HEK293T (cell line): ENCODE results near the gene KRTAP17-1.

Experiments
- CTCF ChIA-PET: fragments of 350-600 bp; formaldehyde crosslinking; extraction: SDS; loops from one replicate; lab custom pipeline; 2021; ENCODE audit warnings: antibody characterized with exemption, inconsistent platforms; lab: Yijun Ruan, JAX
- POLR2A ChIA-PET: fragments of 350-600 bp; formaldehyde crosslinking; extraction: SDS; loops from one replicate; lab custom pipeline; 2020; ENCODE audit warnings: antibody characterized with exemption, inconsistent platforms; lab: Yijun Ruan, JAX
- DNase-seq: peaks from one replicate; pipeline ENCODE4 v3.0.0; 2012; ENCODE audit warnings: mixed read lengths; ENCODE audit errors: extremely low spot score
- ARNT ChIP-seq: fragments of 450-650 bp; IDR thresholded peaks from 2 replicates; pipeline ENCODE4 v1.6.1; 2017; ENCODE audit warnings: mild to moderate bottlenecking
- BHLHE40 ChIP-seq: fragments of 450-650 bp; IDR thresholded peaks from 2 replicates; pipeline ENCODE4 v1.6.1; 2016; ENCODE audit warnings: mild to moderate bottlenecking, moderate library complexity, borderline replicate concordance
- CTBP1 ChIP-seq: fragments of 450-650 bp; IDR thresholded peaks from 2 replicates; pipeline ENCODE4 v1.6.1; 2016; ENCODE audit warnings: borderline replicate concordance
- ELF4 ChIP-seq: fragments of 450-650 bp; IDR thresholded peaks from 2 replicates; pipeline ENCODE4 v1.6.1; 2017; ENCODE audit warnings: antibody characterized with exemption
- FOXA1 ChIP-seq: fragments of 450-650 bp; IDR thresholded peaks from 2 replicates; pipeline ENCODE4 v1.6.1; 2016; ENCODE audit warnings: mild to moderate bottlenecking
- FOXK2 ChIP-seq: fragments of 450-650 bp; IDR thresholded peaks from 2 replicates; pipeline ENCODE4 v1.6.1; 2016; ENCODE audit warnings: mild to moderate bottlenecking
- FOXM1 ChIP-seq: fragments of 450-650 bp; IDR thresholded peaks from 2 replicates; pipeline ENCODE4 v1.6.1; 2017; ENCODE audit warnings: mild to moderate bottlenecking, borderline replicate concordance
- HDGF ChIP-seq: fragments of 450-650 bp; IDR thresholded peaks from 2 replicates; pipeline ENCODE4 v1.6.1; 2017; ENCODE audit warnings: antibody characterized with exemption, borderline replicate concordance
- L3MBTL2 ChIP-seq: fragments of 450-650 bp; conservative IDR thresholded peaks from 2 replicates; pipeline ENCODE4 v1.6.1; 2016; ENCODE audit warnings: mild to moderate bottlenecking
- LEF1 ChIP-seq: fragments of 450-650 bp; IDR thresholded peaks from 2 replicates; pipeline ENCODE4 v1.6.1; 2017; ENCODE audit warnings: mild to moderate bottlenecking, borderline replicate concordance
- NFRKB ChIP-seq: fragments of 450-650 bp; IDR thresholded peaks from 2 replicates; pipeline ENCODE4 v1.6.1; 2016; ENCODE audit warnings: mild to moderate bottlenecking, moderate library complexity
- SP1 ChIP-seq: fragments of 450-650 bp; IDR thresholded peaks from 2 replicates; pipeline ENCODE4 v1.6.1; 2017
- SUZ12 ChIP-seq: fragments of 450-650 bp; IDR thresholded peaks from 2 replicates; pipeline ENCODE4 v1.6.1; 2016; ENCODE audit warnings: mild to moderate bottlenecking
- TARDBP ChIP-seq: fragments of 450-650 bp; IDR thresholded peaks from 2 replicates; pipeline ENCODE4 v1.6.1; 2016
- ZNF384 ChIP-seq: fragments of 450-650 bp; IDR thresholded peaks from 2 replicates; pipeline ENCODE4 v1.6.1; 2016
- TF ChIP-seq, protein P1 (sequence below): fragments of 450-650 bp; IDR thresholded peaks from 2 replicates; pipeline ENCODE4 v1.6.1; 2016

The KRTAP17-1 gene

DNA sequence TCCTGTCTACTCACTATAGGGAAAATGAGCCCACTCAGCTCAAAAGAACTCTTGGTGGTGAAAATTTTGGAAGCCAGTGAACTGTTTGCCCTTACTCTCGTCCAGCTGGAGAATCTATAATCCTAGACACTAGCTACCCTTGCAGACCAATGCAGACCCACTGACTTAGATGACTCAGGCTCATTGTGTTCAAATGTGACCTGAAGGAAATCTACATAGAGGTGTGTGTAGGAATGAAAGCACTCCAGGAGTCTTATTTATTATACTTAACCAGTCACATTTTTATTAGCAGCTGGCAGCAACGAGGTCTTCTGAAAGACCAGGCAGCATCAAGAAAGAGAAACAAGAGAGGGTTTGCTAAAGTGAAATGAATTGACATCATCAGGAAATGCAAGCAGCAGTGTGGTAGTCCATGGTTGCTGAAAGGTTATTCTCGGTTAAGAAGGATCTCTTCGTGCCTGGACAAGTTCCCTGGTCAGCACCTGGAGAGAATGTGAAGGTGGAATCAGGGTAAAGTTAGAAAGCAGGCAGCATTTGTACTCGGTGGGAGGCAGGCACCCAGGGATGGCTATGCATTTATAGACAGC lies 14.2 kb downstream of the KRTAP17-1 start:
- CTCF ChIA-PET, result no interaction called here
- no peak for DNase-seq
- TF ChIP-seq L3MBTL2 (no peak), FOXM1 (no peak), LEF1 (no peak), ZNF384 (no peak), FOXA1 (no peak), TARDBP (no peak), HDGF (no peak), NFRKB (no peak), CTBP1 (no peak), SUZ12 (no peak), SP1 (no peak), FOXK2 (no peak), ARNT (no peak), ELF4 (no peak), BHLHE40 (no peak)
- TF ChIP-seq, protein P1, sequence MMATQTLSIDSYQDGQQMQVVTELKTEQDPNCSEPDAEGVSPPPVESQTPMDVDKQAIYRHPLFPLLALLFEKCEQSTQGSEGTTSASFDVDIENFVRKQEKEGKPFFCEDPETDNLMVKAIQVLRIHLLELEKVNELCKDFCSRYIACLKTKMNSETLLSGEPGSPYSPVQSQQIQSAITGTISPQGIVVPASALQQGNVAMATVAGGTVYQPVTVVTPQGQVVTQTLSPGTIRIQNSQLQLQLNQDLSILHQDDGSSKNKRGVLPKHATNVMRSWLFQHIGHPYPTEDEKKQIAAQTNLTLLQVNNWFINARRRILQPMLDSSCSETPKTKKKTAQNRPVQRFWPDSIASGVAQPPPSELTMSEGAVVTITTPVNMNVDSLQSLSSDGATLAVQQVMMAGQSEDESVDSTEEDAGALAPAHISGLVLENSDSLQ, result no peak
- POLR2A ChIA-PET, result no interaction called here

DNA sequence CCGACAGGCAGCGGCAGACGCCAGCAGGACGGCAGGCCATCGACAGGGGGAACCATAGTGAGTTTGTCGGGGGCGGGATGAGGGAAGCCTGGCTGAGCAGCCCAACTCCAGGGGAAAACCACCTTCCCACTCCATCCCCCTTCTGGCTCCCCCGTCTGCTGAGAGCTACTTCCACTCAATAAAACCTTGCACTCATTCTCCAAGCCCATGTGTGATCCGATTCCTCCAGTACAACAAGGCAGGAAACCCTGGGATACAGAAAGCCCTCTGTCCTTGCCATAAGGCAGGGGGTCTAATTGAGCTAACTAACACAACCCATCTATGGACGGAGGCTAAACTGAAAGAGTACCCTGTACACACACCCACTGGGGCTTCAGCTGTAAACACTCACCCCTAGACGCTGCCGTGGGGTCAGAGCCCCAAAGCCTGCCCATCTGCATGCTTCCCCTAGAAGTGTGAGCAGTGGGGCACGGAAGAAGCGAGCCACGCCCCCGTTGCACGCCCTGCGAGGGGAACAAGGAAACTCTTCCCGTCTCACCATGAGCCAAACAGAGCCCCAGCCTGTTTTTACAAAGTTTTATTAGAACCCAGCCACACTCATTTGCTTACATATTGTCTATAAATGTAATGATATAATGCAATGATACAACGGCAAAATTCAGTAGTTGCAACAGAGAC lies 16.9 kb downstream of the KRTAP17-1 start:
- ChIA-PET CTCF (no interaction called here), POLR2A (no interaction called here)
- no peak for DNase-seq
- TF ChIP-seq HDGF, result no peak
- TF ChIP-seq LEF1, result no peak
- no peak for TF ChIP-seq SP1
- TF ChIP-seq FOXM1, result no peak
- no peak for TF ChIP-seq TARDBP
- no peak for TF ChIP-seq ARNT
- TF ChIP-seq ELF4, result no peak
- TF ChIP-seq, protein P1, result no peak
- no peak for TF ChIP-seq BHLHE40
- no peak for TF ChIP-seq FOXK2
- no peak for TF ChIP-seq FOXA1
- no peak for TF ChIP-seq CTBP1
- no peak for TF ChIP-seq NFRKB
- no peak for TF ChIP-seq SUZ12
- TF ChIP-seq L3MBTL2, result no peak
- no peak for TF ChIP-seq ZNF384

DNA sequence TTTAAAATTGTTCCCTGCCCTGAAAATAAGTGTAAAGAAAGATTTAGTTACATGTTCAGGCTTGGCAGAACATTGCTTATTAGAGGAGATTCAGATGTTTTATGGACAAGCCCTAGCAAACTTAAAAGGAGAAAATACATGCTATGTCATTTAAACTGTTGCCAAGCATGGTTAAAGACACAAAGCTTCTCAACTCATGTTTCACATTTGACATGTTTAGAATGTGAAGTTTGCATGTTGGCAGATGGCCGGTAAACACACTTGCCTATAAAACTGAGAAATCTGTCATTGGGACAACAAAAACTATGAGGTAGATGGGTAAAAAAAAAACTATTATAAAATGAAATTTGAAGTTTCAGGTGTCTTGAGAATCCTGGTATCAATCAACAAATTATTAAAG lies 18.7 kb downstream of the KRTAP17-1 start:
- DNase-seq, result no peak
- POLR2A ChIA-PET, result no interaction called here
- CTCF ChIA-PET, result no interaction called here
- no peak for TF ChIP-seq BHLHE40
- TF ChIP-seq ARNT, result no peak
- TF ChIP-seq FOXA1, result no peak
- TF ChIP-seq SP1, result no peak
- no peak for TF ChIP-seq SUZ12
- TF ChIP-seq FOXK2, result no peak
- TF ChIP-seq ELF4, result no peak
- TF ChIP-seq CTBP1, result no peak
- no peak for TF ChIP-seq NFRKB
- TF ChIP-seq FOXM1, result no peak
- no peak for TF ChIP-seq ZNF384
- TF ChIP-seq, protein P1, result no peak
- TF ChIP-seq LEF1, result no peak
- TF ChIP-seq TARDBP, result no peak

DNA sequence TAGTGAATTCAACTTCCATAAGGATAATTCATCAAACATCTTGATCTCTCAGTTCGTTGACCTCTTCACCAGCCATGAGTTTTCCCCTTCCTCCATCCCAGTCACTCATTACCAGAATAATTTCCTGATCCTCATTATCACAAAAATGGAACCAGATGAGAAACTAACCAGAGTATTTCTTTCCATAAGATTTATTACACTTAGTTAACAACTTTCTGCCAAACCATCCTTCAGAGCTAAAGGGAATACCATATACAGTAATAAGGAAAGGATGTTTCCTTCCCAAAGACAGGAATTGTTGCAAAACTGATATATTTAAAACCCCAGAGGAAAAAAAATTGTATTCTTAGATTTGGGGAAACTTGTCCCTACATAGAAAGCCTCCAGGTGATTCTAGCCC lies 21.5 kb downstream of the KRTAP17-1 start:
- CTCF ChIA-PET, result no interaction called here
- no peak for DNase-seq
- POLR2A ChIA-PET, result no interaction called here
- no peak for TF ChIP-seq FOXM1
- no peak for TF ChIP-seq FOXK2
- no peak for TF ChIP-seq ELF4
- TF ChIP-seq CTBP1, result no peak
- TF ChIP-seq TARDBP, result no peak
- no peak for TF ChIP-seq SUZ12
- TF ChIP-seq BHLHE40, result no peak
- no peak for TF ChIP-seq HDGF
- TF ChIP-seq FOXA1, result no peak
- no peak for TF ChIP-seq L3MBTL2
- TF ChIP-seq NFRKB, result no peak

DNA sequence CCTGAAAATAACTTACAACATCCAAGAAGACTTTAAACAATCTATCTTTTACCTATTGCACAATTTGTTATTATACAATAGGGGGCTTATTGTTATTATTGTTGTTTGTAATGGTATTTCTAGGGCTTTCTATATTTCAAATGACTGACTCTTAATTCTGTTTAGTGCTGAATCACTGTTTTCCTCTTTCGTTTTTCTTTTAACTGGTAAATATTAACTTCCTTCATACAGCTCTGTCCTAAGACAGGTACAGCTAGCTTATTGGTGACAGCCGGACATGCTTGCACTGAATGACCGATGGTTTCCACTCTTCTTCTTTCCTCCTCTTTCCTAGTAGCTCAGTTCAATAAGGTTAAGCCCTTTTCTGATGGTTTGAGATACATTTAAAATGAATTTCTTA lies 28.5 kb downstream of the KRTAP17-1 start:
- CTCF ChIA-PET, result no interaction called here
- POLR2A ChIA-PET, result interaction anchor here (0.7 kb wide), 1 partner anchor 63 kb away, joined by 3 read pairs; no protein-coding TSS in a partner anchor
- TF ChIP-seq FOXM1, result no peak
- no peak for TF ChIP-seq FOXA1
- TF ChIP-seq NFRKB, result no peak
- TF ChIP-seq ELF4, result no peak
- TF ChIP-seq L3MBTL2, result no peak
- no peak for TF ChIP-seq LEF1
- no peak for TF ChIP-seq CTBP1
- TF ChIP-seq SP1, result no peak
- TF ChIP-seq FOXK2, result no peak
- TF ChIP-seq SUZ12, result no peak
- no peak for TF ChIP-seq HDGF
- TF ChIP-seq ARNT, result no peak
- no peak for TF ChIP-seq BHLHE40
- TF ChIP-seq TARDBP, result no peak
- TF ChIP-seq, protein P1, result no peak
- TF ChIP-seq ZNF384, result no peak
- no peak for DNase-seq
